ENCODE measurements around the gene NAT8L.

NAT8L gene

DNA sequence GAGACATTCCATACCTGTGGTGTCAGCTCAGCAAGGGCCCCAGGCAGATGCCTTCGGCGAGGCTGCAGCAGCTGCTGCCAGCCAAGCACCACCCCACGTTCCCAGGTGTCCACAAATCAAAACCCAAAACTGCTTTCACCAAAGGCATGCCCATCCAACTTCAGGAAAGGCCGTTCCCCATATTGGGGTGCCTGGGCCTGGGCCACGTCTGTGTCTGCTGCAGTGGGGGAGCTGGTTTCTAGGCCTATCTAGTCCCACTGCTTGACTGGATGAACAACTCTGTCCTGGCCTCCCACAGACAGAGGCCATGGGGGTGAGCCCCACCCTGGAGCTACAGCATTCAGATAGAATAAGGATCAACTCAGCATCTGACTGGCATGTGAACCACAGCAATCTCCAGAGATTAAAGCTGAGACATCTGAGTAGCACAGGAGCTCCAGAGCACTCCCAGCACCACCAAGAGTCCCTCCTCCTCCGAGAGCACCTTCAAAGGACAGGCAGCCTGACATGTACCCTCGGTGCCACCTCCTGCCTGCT lies 37.0 kb downstream of the NAT8L start:
- DNase-seq = no peak

DNA sequence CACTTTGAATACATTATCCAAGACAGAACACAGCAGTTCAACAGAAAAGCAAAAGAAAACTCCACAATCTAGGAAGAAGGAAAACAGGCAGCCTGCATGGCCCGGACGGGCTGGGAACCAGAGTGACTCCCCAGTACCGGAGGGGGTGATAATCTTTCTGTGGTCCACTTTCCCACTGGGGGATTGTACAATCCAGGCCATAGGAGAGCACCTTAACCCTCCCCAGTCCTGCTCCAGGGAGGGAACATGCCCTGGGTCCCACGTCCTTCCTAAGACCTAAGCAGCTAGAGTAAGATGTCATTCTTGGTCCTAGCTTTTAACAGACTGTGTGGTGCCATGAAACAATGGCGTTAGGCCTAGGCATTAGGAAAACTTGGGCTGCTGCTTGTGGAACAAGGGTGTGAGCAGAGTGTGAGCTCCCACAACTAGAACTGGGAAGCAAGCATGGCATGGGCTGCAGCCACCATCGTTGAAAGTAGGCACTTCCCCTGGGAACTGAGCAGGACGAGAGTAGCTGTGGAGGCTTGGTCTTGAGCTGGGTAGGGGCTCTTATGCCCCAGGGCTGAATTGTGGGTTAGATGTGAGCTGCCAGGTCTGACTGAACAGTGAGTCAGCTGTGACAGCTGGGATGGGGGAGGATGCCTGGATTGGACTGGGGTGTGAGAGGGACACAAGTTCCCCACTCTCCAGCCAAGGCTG lies 42.4 kb downstream of the NAT8L start:
- no peak for DNase-seq

DNA sequence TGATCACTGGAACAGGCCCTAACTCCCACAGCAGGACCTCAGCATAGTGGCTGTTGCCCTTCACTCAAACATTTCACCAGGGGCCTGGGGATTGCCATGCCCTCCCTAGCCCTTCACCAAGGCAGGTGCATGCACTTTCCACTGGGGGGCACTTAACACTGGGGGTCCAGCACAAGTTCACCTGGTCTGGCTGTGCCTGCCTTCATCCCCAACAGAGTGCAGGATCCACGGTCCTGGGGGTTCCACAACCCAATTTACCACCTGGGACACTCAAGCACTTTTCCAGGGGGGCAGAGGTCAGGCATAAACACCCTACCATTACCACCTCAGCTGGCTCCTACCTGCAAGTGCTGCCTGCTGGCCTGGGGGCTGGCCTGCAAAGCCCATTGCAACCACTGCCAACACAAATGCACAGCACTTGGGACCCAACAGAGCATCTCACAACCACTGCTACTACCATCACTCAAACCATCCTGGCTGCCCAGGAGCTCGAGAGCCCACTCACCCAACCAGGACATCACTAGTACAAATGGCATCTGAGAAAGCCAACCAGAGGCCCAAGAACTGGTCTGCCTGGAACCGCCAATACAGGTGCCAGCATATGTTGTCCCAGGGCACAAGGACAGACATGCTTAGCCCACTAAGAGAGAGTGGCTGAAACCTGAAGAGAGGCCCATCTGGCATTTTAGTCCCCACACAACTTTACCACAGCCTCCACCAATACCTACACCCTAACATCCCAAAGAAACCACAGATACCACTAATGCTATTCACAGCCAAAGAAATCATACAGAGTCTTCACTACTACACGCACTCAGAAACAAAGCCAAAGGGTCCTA lies 43.1 kb downstream of the NAT8L start:
- no peak for DNase-seq

DNA sequence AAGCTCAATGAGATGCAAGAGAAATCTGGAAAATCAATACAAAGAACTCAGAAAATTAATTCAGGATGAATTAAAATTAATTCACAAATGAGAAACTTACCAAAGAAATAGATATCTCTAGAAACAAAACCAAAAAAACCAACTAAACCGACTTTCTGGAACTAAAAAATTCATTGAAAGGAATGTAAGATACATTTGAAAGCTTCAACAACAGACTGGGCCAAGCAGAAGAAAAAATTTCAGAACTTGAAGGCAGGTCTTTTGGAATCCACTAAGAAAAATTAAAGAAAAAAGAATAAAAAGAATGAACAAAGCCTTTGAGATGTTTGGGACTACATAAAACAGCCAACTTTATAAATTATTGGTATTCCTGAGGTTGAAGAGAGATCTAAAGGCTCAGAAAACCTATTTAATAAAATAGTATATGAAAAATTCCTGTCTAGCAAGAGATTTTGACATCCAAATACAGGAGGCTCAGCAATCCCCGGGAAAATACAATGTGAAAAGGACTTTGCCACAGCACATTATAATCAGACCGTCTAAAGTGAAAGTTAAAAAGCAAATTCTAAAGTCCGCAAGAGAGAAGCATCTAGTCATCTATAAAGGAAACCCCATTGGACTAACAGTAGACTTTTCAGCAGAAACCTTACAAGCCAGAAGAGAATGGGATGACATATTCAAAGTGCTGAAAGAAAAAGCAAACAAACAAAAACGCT lies 44.2 kb downstream of the NAT8L start:
- DNase-seq = no peak

DNA sequence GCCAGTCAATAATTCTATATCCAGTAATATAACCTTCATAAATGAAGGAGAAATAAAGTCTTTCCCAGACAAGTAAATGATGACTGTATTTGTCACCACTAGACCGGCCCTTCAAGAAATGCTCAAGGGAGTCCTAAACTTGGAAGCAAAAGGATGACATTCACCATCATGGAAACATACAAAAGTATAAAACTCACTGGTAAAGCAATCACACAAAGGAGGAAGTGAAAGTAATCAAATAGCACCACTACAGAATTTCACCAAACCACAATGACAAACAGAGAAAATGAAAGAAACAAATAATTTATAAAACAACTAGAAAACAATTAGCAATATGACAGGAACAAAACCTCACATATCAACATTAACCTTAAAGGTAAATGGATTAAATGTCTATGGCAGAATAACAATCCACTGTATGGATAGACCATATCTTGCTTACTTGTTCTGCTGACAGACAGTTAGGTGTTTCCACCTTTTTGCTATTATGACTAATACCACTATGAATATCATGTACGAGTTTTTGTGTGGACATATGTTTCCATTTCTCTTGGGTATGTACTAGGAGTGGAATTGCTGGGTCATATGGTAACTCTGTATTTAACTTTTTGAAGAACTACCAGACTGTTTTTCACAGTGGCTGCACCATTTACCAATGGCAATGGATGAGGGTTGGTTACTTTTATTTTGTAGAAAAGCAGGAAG lies 44.9 kb downstream of the NAT8L start:
- no peak for DNase-seq

DNA sequence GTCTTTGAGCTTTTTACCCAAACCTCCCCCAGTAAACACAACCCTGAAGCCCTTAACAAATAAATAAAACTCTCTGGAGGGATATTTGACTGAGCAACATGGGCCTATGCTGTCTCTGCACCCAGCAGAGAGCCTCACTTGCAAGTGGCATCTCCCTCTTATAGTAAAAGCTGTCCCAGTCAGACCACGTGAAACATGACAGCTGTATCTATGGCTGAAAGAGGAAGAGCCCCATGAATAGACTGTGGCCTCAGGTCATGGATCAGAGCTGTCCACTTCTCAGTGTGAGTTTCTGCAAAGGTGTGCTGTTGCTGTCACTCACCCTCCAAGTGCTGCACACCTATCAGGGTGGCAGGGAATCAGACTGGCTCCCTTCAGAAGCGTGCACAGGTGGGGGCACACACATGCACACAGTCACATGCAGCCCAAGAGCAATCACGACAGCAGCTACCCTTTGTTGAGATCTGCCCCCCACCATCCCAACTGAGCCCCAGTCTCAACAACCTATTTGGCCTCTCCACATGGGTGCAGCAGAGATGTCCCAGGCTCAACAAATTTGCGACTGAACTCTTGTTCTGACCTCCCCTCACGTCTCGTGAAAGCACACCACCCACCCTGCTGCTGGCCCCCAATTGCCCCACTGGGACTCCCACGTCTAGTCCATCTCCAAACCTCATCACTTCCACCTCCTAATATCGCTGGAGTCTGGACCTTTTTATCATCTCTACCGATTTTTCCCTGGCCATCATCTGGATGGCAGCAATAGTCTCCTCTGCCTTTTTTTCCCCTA lies 45.6 kb downstream of the NAT8L start:
- no peak for DNase-seq

DNA sequence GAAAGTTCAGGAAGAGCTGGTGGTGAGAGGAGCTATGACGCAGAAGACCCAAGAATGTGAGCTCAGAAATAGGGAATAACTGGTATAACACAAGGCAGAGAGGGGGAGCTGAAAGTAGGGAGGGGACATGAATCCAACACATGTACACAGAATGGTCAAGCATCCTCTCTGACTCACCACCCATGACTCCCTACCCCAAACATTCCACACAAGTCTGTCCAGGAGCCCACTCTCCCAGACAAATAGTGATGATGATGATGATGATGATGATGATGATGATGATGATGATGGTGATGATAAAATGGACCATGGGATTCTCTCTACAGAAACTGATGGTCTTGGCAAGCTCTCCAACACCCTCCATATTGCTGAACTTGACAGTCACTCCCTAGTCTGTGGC lies 46.4 kb downstream of the NAT8L start:
- DNase-seq = no peak

DNA sequence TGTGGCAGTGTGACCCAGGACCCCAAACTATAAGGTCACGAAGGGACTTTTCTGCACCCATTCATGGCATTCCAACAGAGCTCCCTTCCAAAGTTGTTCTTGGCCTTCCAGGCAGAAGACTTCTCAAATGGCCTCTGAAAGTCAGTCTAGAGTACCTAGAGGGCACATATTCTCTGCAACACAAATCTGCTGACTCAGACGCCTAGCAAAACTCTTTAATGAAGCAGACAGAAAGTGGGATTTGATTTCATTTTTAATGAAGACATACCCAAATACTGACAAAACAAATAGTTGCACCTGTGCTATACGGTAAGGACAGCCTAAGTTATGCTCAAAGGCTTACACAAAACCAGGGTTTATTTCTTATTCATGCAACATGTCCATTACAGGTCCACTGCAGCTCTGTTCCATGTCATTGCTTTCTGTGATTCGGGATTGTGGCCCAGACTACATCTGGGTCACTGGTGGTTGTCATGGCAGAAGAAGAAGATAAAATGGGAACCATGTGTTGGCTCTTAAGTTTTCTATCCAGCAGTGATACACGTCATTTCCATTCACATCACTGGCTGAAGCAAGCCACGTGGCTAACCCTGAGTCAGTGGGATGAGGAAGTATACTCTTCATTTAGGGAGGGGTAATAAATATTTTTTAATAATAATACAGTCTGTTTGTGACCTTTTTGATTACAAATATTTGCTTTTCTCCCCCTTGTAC lies 57.7 kb downstream of the NAT8L start:
- DNase-seq = no peak
